Naive thymus-derived CD8-positive, alpha-beta T cell (primary cell): ENCODE measurements around the gene EXOSC3. TPM values are rescaled to one million over a fixed set of nuclear protein-coding genes. Genes with fewer than 3 reads are reported as not detected.

Source experiments
- ATAC-seq, 2 donors: fragments of 150-1000 bp; cut with Tn5 transposase in 1 of 2; sonication (Bioruptor Pico), chemical (Tn5 transposase) in 1 of 2; 1 replicate in 1 of 2; 2 replicates in 1 of 2; pipeline ENCODE4 v1.10.0; 2021; ENCODE audit warnings: mild to moderate bottlenecking in 2 of 2, moderate library complexity in 2 of 2
- POLR2A ChIA-PET: fragments of 350-600 bp; sonication (Branson Sonifier 250); formaldehyde crosslinking; loops from one replicate; lab custom pipeline; 2021; ENCODE audit warnings: antibody characterized with exemption; lab: Charles Lee
- DNase-seq, 10 donors: peaks; one replicate each; pipeline versions ENCODE4 v3.0.0 to v3.0.0-alpha.2; 2020 to 2022
- H3K27ac Mint-ChIP-seq, 10 donors: one replicate each; pipeline ENCODE4 v1.8.0; 2020 to 2022; ENCODE audit warnings: mild to moderate bottlenecking in 10 of 10, mixed read lengths in 10 of 10, moderate library complexity in 4 of 10, inconsistent platforms in 1 of 10
- H3K27me3 Mint-ChIP-seq, 5 donors: one replicate each; pipeline ENCODE4 v1.8.0; 2021 to 2022; ENCODE audit warnings: mixed read lengths in 5 of 5
- H3K36me3 Mint-ChIP-seq, 3 donors: one replicate each; pipeline ENCODE4 v1.8.0; 2020 to 2022; ENCODE audit warnings: mixed read lengths in 3 of 3, mild to moderate bottlenecking in 2 of 3, inconsistent platforms in 1 of 3
- H3K4me1 Mint-ChIP-seq, 4 donors: one replicate each; pipeline ENCODE4 v1.8.0; 2021 to 2022; ENCODE audit warnings: mixed read lengths in 4 of 4
- H3K4me3 Mint-ChIP-seq, 10 donors: one replicate each; pipeline ENCODE4 v1.8.0; 2020 to 2022; ENCODE audit warnings: mild to moderate bottlenecking in 10 of 10, mixed read lengths in 10 of 10, moderate library complexity in 6 of 10, inconsistent platforms in 1 of 10
- H3K9me3 Mint-ChIP-seq, 9 donors: one replicate each; pipeline ENCODE4 v1.8.0; 2020 to 2022; ENCODE audit warnings: mixed read lengths in 9 of 9, mild to moderate bottlenecking in 3 of 9, inconsistent platforms in 1 of 9, moderate library complexity in 1 of 9
- polyA plus RNA-seq, 3 donors: library from polyadenylated mRNA; unstranded; fragments of 300-500 nt; fragmentation: Illumina TruSeq; gene quantifications; one replicate each; pipeline ENCODE4 v1.2.3, GENCODE V29; 2021
- total RNA-seq, 8 experiments: library from RNA in 2 of 8; stranded (reverse) in 2 of 8; gene quantifications; one replicate each; pipeline ENCODE4 v1.2.3 and lab custom pipeline; 2021 to 2026

EXOSC3 gene
- total and polyA plus RNA-seq, 5 experiments from 2014 or later = 16.4 to 79.0 (median 36.0) TPM

GRCh38 chr9:37747271-37747753 is 37.6 kb downstream of the EXOSC3 start:
- ATAC-seq (peak; percentile 87 to 92), DNase-seq (peak in 9 of 10 donors; percentile 18 to 72 (median 48))
- Mint-ChIP-seq H3K9me3 (no peaks in the 10 kb centered on the region), H3K4me3 (no peak overlapping the region), H3K36me3 (no peaks in the 10 kb centered on the region), H3K27me3 (no peaks in the 10 kb centered on the region), H3K4me1 (peaks cover 0 to 5% (median under 1%) of the 10 kb centered on the region in 4 donors), H3K27ac (peak overlapping the region in 1 of 10 donors; percentile 81)
- POLR2A ChIA-PET = no interaction called here

DNA sequence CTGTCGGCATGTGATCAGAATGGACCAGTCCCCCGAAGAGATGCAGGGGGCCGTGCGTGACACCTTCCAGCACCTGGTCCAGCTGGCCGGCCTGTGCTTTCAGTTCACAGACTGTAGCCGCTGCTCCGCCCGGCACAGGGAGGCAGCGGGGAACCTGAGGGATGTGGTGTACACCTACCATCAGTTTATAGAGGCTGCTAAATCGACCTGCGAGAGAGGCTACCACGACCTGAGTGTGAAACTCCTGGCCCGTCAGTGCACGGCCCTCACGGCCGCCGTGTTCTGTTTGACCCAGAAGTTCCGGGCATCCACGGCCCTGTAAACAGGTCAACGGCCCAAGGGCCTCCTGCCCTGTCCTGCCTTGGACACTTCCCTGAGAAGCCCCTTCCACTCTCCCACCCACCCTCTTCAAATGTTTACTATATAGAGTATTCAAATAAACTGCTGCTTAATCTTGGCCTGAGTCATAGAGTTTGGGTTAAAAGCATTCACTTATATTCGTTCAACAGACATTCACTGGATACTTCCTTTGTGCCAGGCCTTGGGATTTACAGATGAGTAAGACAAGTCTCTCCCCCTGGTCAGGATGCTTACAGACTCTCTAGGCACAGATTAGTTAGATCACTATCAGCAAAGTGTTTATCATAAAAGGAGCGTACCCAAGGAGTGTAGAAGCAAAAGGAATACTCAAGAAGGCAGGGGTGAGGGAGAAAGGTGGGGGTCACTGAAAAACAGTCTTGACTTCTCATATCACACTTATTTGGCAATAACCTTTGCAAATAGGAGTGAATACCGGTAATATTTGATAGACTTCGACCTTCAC is 38.2 kb downstream of the EXOSC3 start:
- peak overlapping the region in 1 of 10 donors; percentile 81 for H3K27ac Mint-ChIP-seq
- ATAC-seq (no peak), DNase-seq (no peak)
- no peaks in the 10 kb centered on the region for H3K36me3 Mint-ChIP-seq
- no peaks in the 10 kb centered on the region for H3K9me3 Mint-ChIP-seq
- POLR2A ChIA-PET = no interaction called here
- H3K4me1 Mint-ChIP-seq = peaks cover 0 to 5% (median under 1%) of the 10 kb centered on the region in 4 donors
- no peak overlapping the region for H3K4me3 Mint-ChIP-seq
- H3K27me3 Mint-ChIP-seq = no peaks in the 10 kb centered on the region

- Mint-ChIP-seq H3K27me3 (no peaks in the 10 kb centered on the region), H3K36me3 (no peaks in the 10 kb centered on the region), H3K4me3 (no peak overlapping the region), H3K9me3 (no peaks in the 10 kb centered on the region), H3K4me1 (peaks cover 0 to 2% (median under 1%) of the 10 kb centered on the region in 4 donors), H3K27ac (no peak overlapping the region)
- DNase-seq = no peak
- POLR2A ChIA-PET = no interaction called here
- ATAC-seq = no peak
These were observed 38.9 kb downstream of the EXOSC3 start for GRCh38 chr9:37745970-37746369.

GRCh38 chr9:37740631-37741328 is 44.1 kb downstream of the EXOSC3 start:
- POLR2A ChIA-PET = no interaction called here
- Mint-ChIP-seq H3K9me3 (no peaks in the 10 kb centered on the region), H3K4me1 (peaks cover 0 to 2% (median 0%) of the 10 kb centered on the region in 4 donors), H3K27ac (peak overlapping the region in 1 of 10 donors; percentile 43), H3K27me3 (peaks cover 0 to 5% (median 3%) of the 10 kb centered on the region in 5 donors), H3K4me3 (no peak overlapping the region), H3K36me3 (no peaks in the 10 kb centered on the region)
- DNase-seq = no peak
- ATAC-seq = no peak

GRCh38 chr9:37740128-37740527 is 44.7 kb downstream of the EXOSC3 start:
- Mint-ChIP-seq H3K36me3 (no peaks in the 10 kb centered on the region), H3K27me3 (peaks cover 0 to 9% (median 4%) of the 10 kb centered on the region in 5 donors), H3K4me3 (no peak overlapping the region), H3K27ac (no peak overlapping the region), H3K4me1 (peaks cover 0 to 2% (median 0%) of the 10 kb centered on the region in 4 donors), H3K9me3 (no peaks in the 10 kb centered on the region)
- no peak for ATAC-seq
- no peak for DNase-seq
- POLR2A ChIA-PET = no interaction called here

GRCh38 chr9:37739222-37739621 is 45.6 kb downstream of the EXOSC3 start:
- no peaks in the 10 kb centered on the region for H3K36me3 Mint-ChIP-seq

DNA sequence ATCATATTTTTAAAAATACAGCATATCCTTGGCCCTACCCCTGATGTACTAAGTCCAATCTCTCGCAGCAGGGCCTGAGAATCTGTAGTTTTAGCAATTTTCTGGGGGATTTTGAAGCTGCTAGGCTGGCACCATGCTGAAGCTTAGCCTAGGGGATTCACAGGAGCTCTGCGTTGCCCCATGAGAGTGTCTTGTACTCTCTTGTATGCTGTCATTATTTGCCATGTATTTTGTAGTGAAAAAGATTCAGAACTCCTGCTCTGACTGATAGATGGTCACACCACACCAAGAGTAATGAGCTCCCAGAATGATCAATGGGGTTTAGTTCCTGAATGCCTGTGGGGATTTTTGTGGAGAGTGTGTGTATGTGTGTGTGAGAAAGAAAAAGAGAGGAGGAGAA is 51.9 kb downstream of the EXOSC3 start:
- ATAC-seq (no peak), DNase-seq (no peak)
- no peaks in the 10 kb centered on the region for H3K4me1 Mint-ChIP-seq
- H3K27ac Mint-ChIP-seq = no peak overlapping the region
- no peaks in the 10 kb centered on the region for H3K36me3 Mint-ChIP-seq
- H3K27me3 Mint-ChIP-seq = peaks cover 5 to 10% (median 8%) of the 10 kb centered on the region in 5 donors
- no peak overlapping the region for H3K4me3 Mint-ChIP-seq
- POLR2A ChIA-PET = no interaction called here
- H3K9me3 Mint-ChIP-seq = no peaks in the 10 kb centered on the region

More at GRCh38 chr9:37739222-37739621, 45.6 kb downstream of the EXOSC3 start:
- Mint-ChIP-seq H3K9me3 (no peaks in the 10 kb centered on the region), H3K27ac (no peak overlapping the region), H3K4me3 (no peak overlapping the region), H3K27me3 (peaks cover 0 to 10% (median 4%) of the 10 kb centered on the region in 5 donors), H3K4me1 (peaks cover 0 to 2% (median 0%) of the 10 kb centered on the region in 4 donors)
- DNase-seq (no peak), ATAC-seq (no peak)
- POLR2A ChIA-PET = no interaction called here

- no peak overlapping the region for H3K4me3 Mint-ChIP-seq
- POLR2A ChIA-PET = no interaction called here
- DNase-seq = no peak
- ATAC-seq = no peak
- H3K4me1 Mint-ChIP-seq = no peaks in the 10 kb centered on the region
- H3K36me3 Mint-ChIP-seq = no peaks in the 10 kb centered on the region
- H3K9me3 Mint-ChIP-seq = no peaks in the 10 kb centered on the region
- H3K27me3 Mint-ChIP-seq = peaks cover 8 to 14% (median 13%) of the 10 kb centered on the region in 5 donors
- no peak overlapping the region for H3K27ac Mint-ChIP-seq
These were observed 52.6 kb downstream of the EXOSC3 start for GRCh38 chr9:37732086-37732741.

GRCh38 chr9:37730839-37731238 is 54.0 kb downstream of the EXOSC3 start:
- Mint-ChIP-seq H3K9me3 (no peaks in the 10 kb centered on the region), H3K4me3 (no peak overlapping the region), H3K36me3 (no peaks in the 10 kb centered on the region), H3K27me3 (peaks cover 13 to 23% (median 15%) of the 10 kb centered on the region in 5 donors), H3K27ac (no peak overlapping the region), H3K4me1 (no peaks in the 10 kb centered on the region)
- no peak for ATAC-seq
- POLR2A ChIA-PET = no interaction called here
- no peak for DNase-seq

DNA sequence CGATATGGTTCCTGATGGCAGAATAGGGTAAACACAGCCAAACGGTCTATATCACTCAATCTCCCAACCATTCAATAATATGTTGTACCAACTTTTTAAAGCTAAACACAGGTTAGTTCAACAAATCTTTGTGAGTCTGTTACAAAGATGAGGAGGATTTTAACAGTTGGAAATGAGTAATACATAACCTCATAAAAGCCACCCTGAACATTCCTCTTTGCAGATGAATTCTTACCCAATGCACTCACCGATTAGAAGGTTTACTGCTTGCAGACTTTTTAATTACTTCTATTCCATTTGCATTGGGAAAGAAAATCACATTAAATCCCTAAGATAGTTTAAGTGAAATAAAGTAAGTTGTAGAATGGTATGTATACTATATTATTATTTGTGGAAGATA is 54.6 kb downstream of the EXOSC3 start:
- no peak for DNase-seq
- Mint-ChIP-seq H3K27ac (no peak overlapping the region), H3K4me3 (no peak overlapping the region), H3K27me3 (peaks cover 13 to 23% (median 13%) of the 10 kb centered on the region in 5 donors), H3K36me3 (no peaks in the 10 kb centered on the region), H3K9me3 (no peaks in the 10 kb centered on the region), H3K4me1 (no peaks in the 10 kb centered on the region)
- no peak for ATAC-seq
- POLR2A ChIA-PET = no interaction called here
